Right ventricle myocardium superior (tissue), 1 donor: ENCODE data around the gene ZNF248. TPM values are rescaled to one million over a fixed set of nuclear protein-coding genes. Genes with fewer than 3 reads are reported as not detected.
A peak's percentile ranks its signal among the peaks of the same experiment; 100 is the strongest.

Source experiments
- ATAC-seq: fragments of 200-7000 bp; cut with Tn5 transposase; one replicate; pipeline ENCODE4 v1.9.1; 2020; ENCODE audit warnings: mild to moderate bottlenecking; ENCODE audit not compliant: poor library complexity
- DNase-seq: peaks from one replicate; pipeline ENCODE4 v3.0.0-alpha.2; 2020
- intact Hi-C: fragments of 100-400 bp; cut with DNase I; formaldehyde crosslinking; loops from one replicate; pipeline ENCODE4 v1.11.2; 2022
- total RNA-seq: library from RNA; stranded (reverse); fragmentation: NEBNext Ultra II Directional; extraction: Animal tissue kit (Norgen Biotek cat#: 25700); gene quantifications from one replicate; pipeline ENCODE4 v1.2.1, GENCODE V29; 2021
- donor health status: DM: no; HTN: yes; CAD: no; lungs with severe emphysema.

Gene ZNF248
- total RNA-seq, 1 donor from 2014 or later, result 11.4 TPM

GRCh38 chr10:37839243-37839642 is 18.2 kb downstream of the ZNF248 start:
- intact Hi-C loops, result no loop called here
- ATAC-seq (no peak), DNase-seq (no peak)

GRCh38 chr10:37831495-37832333 is 25.7 kb downstream of the ZNF248 start:
- intact Hi-C loops, result no loop called here
- DNase-seq, result no peak
- no peak for ATAC-seq

- DNase-seq (no peak), ATAC-seq (no peak)
- intact Hi-C loops, result no loop called here
Measured at GRCh38 chr10:37826806-37827205, 30.6 kb downstream of the ZNF248 start.

- intact Hi-C loops, result no loop called here
- no peak for ATAC-seq
- DNase-seq, result no peak
Measured at GRCh38 chr10:37821237-37821636, 36.2 kb downstream of the ZNF248 start.

- intact Hi-C loops, result no loop called here
- DNase-seq (no peak), ATAC-seq (no peak)
Measured at GRCh38 chr10:37819797-37820196, 37.6 kb downstream of the ZNF248 start.

DNA sequence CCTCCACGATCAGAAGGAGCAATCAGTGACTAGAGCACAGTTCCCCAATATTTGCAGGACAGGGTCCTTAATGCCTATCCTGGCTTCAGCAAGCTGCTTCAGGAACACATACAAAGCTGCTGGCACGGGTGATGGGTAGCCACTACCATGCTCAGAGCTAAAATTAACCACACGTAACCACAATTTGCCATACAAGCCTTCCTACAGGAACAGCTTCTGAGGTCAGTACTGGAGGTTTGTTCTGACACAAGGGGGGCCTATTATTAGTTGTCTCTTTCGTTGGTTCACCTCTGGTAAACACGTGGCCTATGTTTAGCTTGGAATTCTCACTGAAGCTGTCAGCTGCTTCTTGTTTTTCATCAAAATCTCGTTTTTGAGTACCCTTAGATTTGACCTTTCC is 41.1 kb downstream of the ZNF248 start:
- DNase-seq (no peak), ATAC-seq (no peak)
- intact Hi-C loops, result no loop called here

DNA sequence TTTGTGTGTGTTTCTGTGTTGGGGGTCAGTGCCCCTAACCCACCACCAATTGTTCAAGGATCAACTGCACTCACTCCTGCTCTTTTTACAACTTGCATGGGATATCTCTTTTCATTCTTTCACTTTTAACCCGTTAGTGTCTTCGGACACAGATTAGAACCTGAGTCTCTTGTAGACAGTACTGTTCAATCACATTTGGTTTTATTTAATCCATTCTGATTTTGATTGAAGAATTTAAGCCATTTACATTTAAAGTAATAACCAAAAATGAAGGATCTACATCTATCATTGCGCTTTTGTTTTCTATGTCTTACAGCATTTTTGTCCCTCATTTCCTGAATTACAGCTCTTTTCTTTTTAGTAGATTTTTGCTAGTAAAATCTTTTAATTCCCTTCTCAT is 43.6 kb downstream of the ZNF248 start:
- intact Hi-C loops, result no loop called here
- no peak for ATAC-seq
- no peak for DNase-seq

DNA sequence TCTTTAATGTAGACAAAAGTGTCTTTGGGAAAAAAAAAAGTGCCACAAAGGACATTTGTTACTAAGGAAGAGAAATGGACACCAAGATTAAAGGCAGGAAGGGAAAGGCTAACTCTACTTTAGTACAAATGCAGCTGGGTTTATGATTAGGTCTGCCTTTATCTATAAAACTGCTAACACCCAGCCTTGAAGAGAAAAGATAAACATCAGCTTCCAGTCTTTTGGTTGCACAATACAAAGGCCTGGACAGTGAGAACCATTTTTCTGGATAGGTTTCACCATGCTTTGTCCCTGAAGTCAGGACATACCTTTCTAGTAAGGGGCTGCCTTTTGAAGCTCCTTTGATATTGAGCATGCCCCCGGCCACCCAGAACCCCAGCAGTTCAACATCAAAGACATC is 45.1 kb downstream of the ZNF248 start:
- no peak for DNase-seq
- intact Hi-C loops, result no loop called here
- ATAC-seq, result no peak

GRCh38 chr10:37803269-37803668 is 54.1 kb downstream of the ZNF248 start:
- ATAC-seq, result peak; percentile 74
- no peak for DNase-seq
- intact Hi-C loops, result no loop called here

DNA sequence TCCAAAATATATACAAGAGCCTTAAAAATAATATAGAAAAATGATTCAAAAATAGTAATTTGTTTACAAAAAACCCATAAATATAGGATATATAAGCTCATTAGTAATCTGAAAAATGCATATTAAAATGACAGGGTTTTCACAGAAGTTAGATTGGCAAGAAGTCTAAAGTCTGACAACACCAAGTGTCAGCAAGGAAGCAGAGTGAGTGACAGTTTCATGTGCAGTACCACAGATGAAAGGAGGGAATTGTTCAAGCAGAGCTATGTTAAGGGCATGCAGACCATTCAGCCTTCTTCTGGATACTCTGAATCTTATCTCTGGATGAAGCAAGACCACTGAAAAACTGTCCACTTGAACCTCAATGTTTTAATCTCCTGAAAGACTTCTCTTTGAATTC is 55.9 kb downstream of the ZNF248 start:
- intact Hi-C loops, result no loop called here
- DNase-seq (no peak), ATAC-seq (no peak)

- ATAC-seq (no peak), DNase-seq (no peak)
- intact Hi-C loops, result no loop called here
Measured at GRCh38 chr10:37794305-37794976, 63.0 kb downstream of the ZNF248 start.

GRCh38 chr10:37789590-37789989 is 67.8 kb downstream of the ZNF248 start:
- ATAC-seq, result no peak
- no peak for DNase-seq
- intact Hi-C loops, result no loop called here

DNA sequence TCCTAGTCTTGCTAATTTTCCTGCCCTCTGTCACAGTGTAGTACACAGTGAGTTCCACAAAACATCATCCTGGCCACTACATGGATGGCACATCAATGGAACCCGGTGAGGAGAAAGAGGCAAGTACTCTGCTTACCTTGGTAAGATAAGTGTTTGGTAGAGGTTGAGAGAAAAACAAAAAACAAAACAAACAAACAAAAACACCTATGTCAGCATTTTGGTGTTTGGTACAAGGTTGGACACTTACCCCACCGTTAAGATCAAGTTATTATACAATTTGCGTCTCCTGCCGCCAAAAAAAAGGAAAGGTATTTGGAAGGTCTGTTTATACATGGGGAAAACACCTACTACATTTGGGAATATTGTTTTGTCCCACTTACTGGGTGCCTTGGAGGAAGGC is 72.7 kb downstream of the ZNF248 start:
- intact Hi-C loops, result no loop called here
- ATAC-seq, result no peak
- no peak for DNase-seq

- intact Hi-C loops, result no loop called here
- ATAC-seq (no peak), DNase-seq (no peak)
Measured at GRCh38 chr10:37780536-37780935, 76.9 kb downstream of the ZNF248 start.

DNA sequence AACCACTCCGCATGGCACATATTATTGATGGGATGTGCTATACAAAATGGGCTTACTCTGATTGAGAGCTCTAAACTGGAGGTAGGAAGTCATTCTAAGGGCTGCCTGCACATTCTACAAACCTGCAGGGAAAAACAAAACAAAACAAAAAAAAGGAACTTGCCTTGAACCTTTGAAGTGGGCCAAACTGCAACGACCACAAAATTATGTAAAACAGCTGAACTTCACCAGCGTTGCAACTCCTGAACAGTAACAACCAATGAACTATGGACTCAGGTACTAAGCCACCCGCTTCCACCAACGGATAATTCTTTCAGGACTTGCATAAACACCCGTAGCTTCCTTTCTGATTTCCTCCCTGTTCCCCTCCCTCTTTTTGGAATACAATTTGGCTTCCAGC is 80.4 kb downstream of the ZNF248 start:
- intact Hi-C loops, result no loop called here
- no peak for ATAC-seq
- DNase-seq, result no peak

DNA sequence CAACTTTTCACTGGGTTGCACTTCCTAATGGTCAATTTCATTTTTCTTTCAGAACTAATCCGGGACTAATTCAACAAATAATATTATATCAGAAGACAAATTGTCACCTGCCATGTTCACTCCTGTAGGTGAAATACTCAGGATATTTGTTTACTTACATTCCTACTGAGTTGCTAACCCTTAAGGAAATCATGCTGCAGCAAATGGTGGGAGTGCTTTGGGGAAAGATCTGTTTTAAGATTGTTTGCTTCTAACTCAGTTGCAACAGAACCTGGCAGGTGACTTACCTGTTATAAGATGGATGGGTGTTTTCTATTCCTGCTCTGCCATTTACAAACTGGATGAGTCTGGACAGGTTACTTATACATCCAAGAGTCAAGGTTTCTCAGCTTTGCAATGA is 81.8 kb downstream of the ZNF248 start:
- ATAC-seq (no peak), DNase-seq (no peak)
- intact Hi-C loops, result no loop called here

GRCh38 chr10:37774351-37774750 is 83.1 kb downstream of the ZNF248 start:
- intact Hi-C loops, result no loop called here
- ATAC-seq (no peak), DNase-seq (no peak)

DNA sequence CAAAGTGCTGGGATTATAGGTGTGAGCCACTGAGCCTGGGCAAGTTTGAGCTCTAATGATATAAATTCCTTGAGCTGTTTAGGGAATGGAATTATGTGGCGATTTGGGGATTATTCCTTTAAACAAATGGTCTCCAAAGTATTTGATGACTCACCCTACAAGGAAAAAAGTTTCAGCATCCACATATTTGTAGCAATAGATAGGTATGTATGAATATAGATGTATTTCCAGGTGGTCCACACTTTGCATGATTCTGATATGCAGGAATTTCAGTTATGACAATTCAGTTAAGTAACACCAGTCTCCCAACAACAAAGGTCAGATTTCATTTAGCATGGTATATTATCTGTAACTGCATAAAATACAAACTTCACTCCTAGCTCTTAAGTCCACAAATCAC is 92.2 kb downstream of the ZNF248 start:
- intact Hi-C loops, result no loop called here
- ATAC-seq (no peak), DNase-seq (no peak)

GRCh38 chr10:37763132-37763531 is 94.3 kb downstream of the ZNF248 start:
- intact Hi-C loops, result no loop called here
- DNase-seq (no peak), ATAC-seq (no peak)

- intact Hi-C loops, result no loop called here
- no peak for ATAC-seq
- DNase-seq, result no peak
Measured at GRCh38 chr10:37762287-37762686, 95.1 kb downstream of the ZNF248 start.
